ENCODE data around the gene HAUS7. TPM values are rescaled to one million over a fixed set of nuclear protein-coding genes. Genes with fewer than 3 reads are reported as not detected.

HAUS7 gene
- total and polyA plus RNA-seq, 2 donors from 2014 or later = 28.1 to 47.6 TPM

DNA sequence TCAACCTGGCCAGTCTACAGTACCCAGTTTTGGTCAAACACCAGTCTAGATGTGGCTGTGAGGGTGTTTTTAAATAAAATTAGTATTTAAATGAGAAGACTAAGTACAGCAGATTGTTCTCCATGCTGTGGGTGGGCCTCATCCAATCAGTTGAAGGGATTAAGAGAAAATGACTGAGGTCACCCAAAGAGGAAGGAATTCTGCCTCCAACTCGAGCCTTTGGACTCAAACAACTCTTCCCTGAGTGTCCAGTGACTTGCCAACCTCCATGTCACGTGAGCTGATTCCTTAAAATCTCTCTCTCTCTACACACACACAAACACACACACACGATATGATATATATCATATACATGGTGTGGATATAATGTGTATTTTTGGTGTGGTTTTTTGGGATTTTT, 34.5 kb downstream of the HAUS7 start:
- intact Hi-C loops (cut with DNase I) = no loop called here
- no peaks in the 10 kb centered on the region for H3K27me3 ChIP-seq (ENCODE audit: control insufficient read depth, insufficient read depth, low read length)
- FAIRE-seq (no peak), DNase-seq (no peak)
- H3K4me3 ChIP-seq (ENCODE audit: low read length in 3 of 3) = no peak overlapping the region
- no peak overlapping the region for H3K9ac ChIP-seq (ENCODE audit: low read length in 3 of 3)
- H3K27ac ChIP-seq (ENCODE audit: low read depth in 2 of 2, low read length in 2 of 2) = no peak overlapping the region
- TF ChIP-seq CTCF (IDR thresholded peaks at IDR 0.05; ENCODE audit: borderline replicate concordance, extremely low read depth, insufficient read depth) = no peak
- H3K36me3 ChIP-seq (ENCODE audit: control insufficient read depth in 2 of 3, insufficient read depth in 3 of 3, low read length in 3 of 3) = no peaks in the 10 kb centered on the region
- no peaks in the 10 kb centered on the region for H3K9me3 ChIP-seq (ENCODE audit: control insufficient read depth in 2 of 3, insufficient read depth in 1 of 3, low read length in 3 of 3)
- H3K4me1 ChIP-seq (ENCODE audit: control insufficient read depth in 2 of 3, insufficient read depth in 2 of 3, low read depth in 1 of 3, low read length in 3 of 3) = no peaks in the 10 kb centered on the region

- H3K27ac ChIP-seq (ENCODE audit: low read depth in 2 of 2, low read length in 2 of 2) = no peak overlapping the region
- FAIRE-seq (no peak), DNase-seq (peak in 2 of 5 donors; percentile 21 to 48)
- no peaks in the 10 kb centered on the region for H3K36me3 ChIP-seq (ENCODE audit: control insufficient read depth in 2 of 3, insufficient read depth in 3 of 3, low read length in 3 of 3)
- H3K4me1 ChIP-seq (ENCODE audit: control insufficient read depth in 2 of 3, insufficient read depth in 2 of 3, low read depth in 1 of 3, low read length in 3 of 3) = no peaks in the 10 kb centered on the region
- no peaks in the 10 kb centered on the region for H3K27me3 ChIP-seq (ENCODE audit: control insufficient read depth, insufficient read depth, low read length)
- TF ChIP-seq CTCF (IDR thresholded peaks at IDR 0.05; ENCODE audit: borderline replicate concordance, extremely low read depth, insufficient read depth) = no peak
- H3K9me3 ChIP-seq (ENCODE audit: control insufficient read depth in 2 of 3, insufficient read depth in 1 of 3, low read length in 3 of 3) = no peaks in the 10 kb centered on the region
- intact Hi-C loops (cut with DNase I) = no loop called here
- H3K4me3 ChIP-seq (ENCODE audit: low read length in 3 of 3) = no peak overlapping the region
- H3K9ac ChIP-seq (ENCODE audit: low read length in 3 of 3) = no peak overlapping the region
Measured at GRCh38 chrX:153434801-153435200, 35.6 kb downstream of the HAUS7 start.

DNA sequence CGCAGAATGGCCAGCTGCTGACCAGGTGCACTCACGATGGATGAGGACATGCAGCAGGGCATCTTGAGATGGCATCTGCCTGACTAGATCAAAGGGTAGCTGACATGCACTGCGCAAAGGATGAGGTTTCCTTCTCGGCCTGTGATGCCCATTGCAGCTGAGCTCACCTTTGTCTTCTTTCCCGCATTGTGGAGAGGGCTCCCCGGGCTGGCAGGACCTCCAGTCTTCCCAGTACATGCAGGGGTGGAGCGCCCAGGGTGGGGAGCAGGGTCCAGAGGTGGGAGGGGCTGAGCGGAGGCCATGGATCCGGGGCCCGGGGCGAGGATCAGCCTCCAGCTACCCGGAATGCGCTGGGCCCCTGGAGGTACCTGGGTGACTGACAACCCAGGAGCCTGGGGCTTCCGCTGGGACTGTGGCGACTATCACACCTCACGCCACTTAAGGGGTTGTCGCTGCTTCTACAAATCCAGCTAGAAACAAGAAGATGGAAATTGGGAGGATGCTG, 36.5 kb downstream of the HAUS7 start:
- Histone ChIP-seq H3K27ac (ENCODE audit: low read depth in 2 of 2, low read length in 2 of 2) (no peak overlapping the region), H3K36me3 (ENCODE audit: control insufficient read depth in 2 of 3, insufficient read depth in 3 of 3, low read length in 3 of 3) (no peaks in the 10 kb centered on the region), H3K9ac (ENCODE audit: low read length in 3 of 3) (no peak overlapping the region), H3K4me1 (ENCODE audit: control insufficient read depth in 2 of 3, insufficient read depth in 2 of 3, low read depth in 1 of 3, low read length in 3 of 3) (no peaks in the 10 kb centered on the region), H3K9me3 (ENCODE audit: control insufficient read depth in 2 of 3, insufficient read depth in 1 of 3, low read length in 3 of 3) (no peaks in the 10 kb centered on the region), H3K4me3 (ENCODE audit: low read length in 3 of 3) (no peak overlapping the region), H3K27me3 (ENCODE audit: control insufficient read depth, insufficient read depth, low read length) (no peaks in the 10 kb centered on the region)
- no peak for TF ChIP-seq CTCF (IDR thresholded peaks at IDR 0.05; ENCODE audit: borderline replicate concordance, extremely low read depth, insufficient read depth)
- FAIRE-seq = no peak
- intact Hi-C loops (cut with DNase I) = no loop called here
- DNase-seq = peak in 1 of 5 donors; percentile 44

GRCh38 chrX:153433161-153433680, 37.2 kb downstream of the HAUS7 start:
- Histone ChIP-seq H3K4me3 (ENCODE audit: low read length in 3 of 3) (no peak overlapping the region), H3K27me3 (ENCODE audit: control insufficient read depth, insufficient read depth, low read length) (no peaks in the 10 kb centered on the region), H3K9ac (ENCODE audit: low read length in 3 of 3) (no peak overlapping the region), H3K9me3 (ENCODE audit: control insufficient read depth in 2 of 3, insufficient read depth in 1 of 3, low read length in 3 of 3) (no peaks in the 10 kb centered on the region), H3K4me1 (ENCODE audit: control insufficient read depth in 2 of 3, insufficient read depth in 2 of 3, low read depth in 1 of 3, low read length in 3 of 3) (no peaks in the 10 kb centered on the region), H3K27ac (ENCODE audit: low read depth in 2 of 2, low read length in 2 of 2) (no peak overlapping the region), H3K36me3 (ENCODE audit: control insufficient read depth in 2 of 3, insufficient read depth in 3 of 3, low read length in 3 of 3) (no peaks in the 10 kb centered on the region)
- FAIRE-seq (no peak), DNase-seq (peak in 1 of 5 donors; percentile 45)
- TF ChIP-seq CTCF (IDR thresholded peaks at IDR 0.05; ENCODE audit: borderline replicate concordance, extremely low read depth, insufficient read depth) = no peak
- intact Hi-C loops (cut with DNase I) = no loop called here
